Neural cell (in vitro differentiated cells): ENCODE measurements around the gene FBRSL1. TPM values are rescaled to one million over a fixed set of nuclear protein-coding genes. Genes with fewer than 3 reads are reported as not detected.

Experiments
- H2AFZ ChIP-seq: fragments of 200-600, 300-800 bp; sonication (generic), shearing (Covaris generic); 2 replicates; pipeline ENCODE4 v1.6.0; 2014; ENCODE audit warnings: low read depth, mild to moderate bottlenecking, antibody characterized with exemption, low read length, moderate library complexity
- H3F3A ChIP-seq: fragments of 200-600 bp; shearing (Covaris generic); 2 replicates; pipeline ENCODE4 v1.6.1; 2016; ENCODE audit warnings: mild to moderate bottlenecking, moderate library complexity, mixed read lengths, antibody characterized with exemption, low read length; ENCODE audit not compliant: insufficient read depth, poor library complexity, severe bottlenecking
- H3K27ac ChIP-seq: fragments of 200-600, 300-800 bp; sonication (generic), shearing (Covaris generic); 2 replicates; pipeline ENCODE4 v1.5.1; 2014; ENCODE audit warnings: mild to moderate bottlenecking, low read length, moderate library complexity
- H3K27me3 ChIP-seq: fragments of 300-800, 200-600 bp; sonication (generic), shearing (Covaris generic); 2 replicates; pipeline ENCODE4 v1.6.0; 2014; ENCODE audit warnings: mild to moderate bottlenecking, low read depth, low read length, moderate library complexity; ENCODE audit not compliant: insufficient read depth
- H3K36me3 ChIP-seq: fragments of 300-800, 200-600 bp; sonication (generic), shearing (Covaris generic); 2 replicates; pipeline ENCODE4 v1.5.1; 2014; ENCODE audit warnings: mild to moderate bottlenecking, antibody characterized with exemption, low read length, moderate library complexity; ENCODE audit not compliant: insufficient read depth
- H3K4me2 ChIP-seq: fragments of 300-800, 200-600 bp; sonication (generic), shearing (Covaris generic); 2 replicates; pipeline ENCODE4 v1.6.0; 2014; ENCODE audit warnings: mild to moderate bottlenecking, low read length
- H3K4me3 ChIP-seq: fragments of 300-800, 200-600 bp; sonication (generic), shearing (Covaris generic); 2 replicates; pipeline ENCODE4 v1.5.1; 2014; ENCODE audit warnings: mild to moderate bottlenecking, low read length, moderate library complexity
- H3K79me2 ChIP-seq: fragments of 200-600 bp; shearing (Covaris generic); replicated peaks from 2 replicates; pipeline ENCODE4 v1.6.0; 2014; ENCODE audit warnings: mild to moderate bottlenecking, low read length, moderate library complexity; ENCODE audit not compliant: insufficient read depth
- H3K9ac ChIP-seq: fragments of 300-800, 200-600 bp; sonication (generic), shearing (Covaris generic); 2 replicates; pipeline ENCODE4 v1.6.1; 2016; ENCODE audit warnings: mild to moderate bottlenecking, low read length, mixed read lengths
- H3K9me2 ChIP-seq: fragments of 200-600 bp; shearing (Covaris generic); 2 replicates; pipeline ENCODE4 v1.6.1; 2016; ENCODE audit warnings: mild to moderate bottlenecking, low read length, mixed read lengths; ENCODE audit not compliant: insufficient read depth
- H3K9me3 ChIP-seq: fragments of 200-600, 300-800 bp; sonication (generic), shearing (Covaris generic); 2 replicates; pipeline ENCODE4 v1.6.1; 2016; ENCODE audit warnings: mild to moderate bottlenecking, mixed run types, low read length, moderate library complexity, mixed read lengths
- H4K20me1 ChIP-seq: fragments of 200-600 bp; shearing (Covaris generic); 2 replicates; pipeline ENCODE4 v1.6.1; 2016; ENCODE audit warnings: mild to moderate bottlenecking, mixed run types; ENCODE audit not compliant: insufficient read depth
- CTCF ChIP-seq: fragments of 450-650 bp; IDR thresholded peaks from 2 replicates; pipeline ENCODE4 v1.5.1; 2014; ENCODE audit warnings: antibody characterized with exemption, mild to moderate bottlenecking, moderate library complexity; ENCODE audit not compliant: poor library complexity, severe bottlenecking
- EP300 ChIP-seq: fragments of 450-650 bp; conservative IDR thresholded peaks from 2 replicates; pipeline ENCODE4 v1.6.1; 2014; ENCODE audit warnings: antibody characterized with exemption, mild to moderate bottlenecking, moderate library complexity; ENCODE audit not compliant: poor library complexity, severe bottlenecking
- EZH2 ChIP-seq: fragments of 200-600, 300-800 bp; shearing (Covaris generic), sonication (generic); IDR thresholded peaks from 2 replicates; pipeline ENCODE4 v1.6.1; 2014; ENCODE audit warnings: antibody characterized with exemption, low read length, borderline replicate concordance, mild to moderate bottlenecking; ENCODE audit not compliant: insufficient read depth, poor library complexity, severe bottlenecking
- MXI1 ChIP-seq: fragments of 450-650 bp; conservative IDR thresholded peaks from 2 replicates; pipeline ENCODE4 v1.6.1; 2014; ENCODE audit warnings: antibody characterized with exemption, mild to moderate bottlenecking; ENCODE audit not compliant: poor library complexity, severe bottlenecking
- POLR2AphosphoS5 ChIP-seq: IDR thresholded peaks from 2 replicates; pipeline ENCODE4 v1.6.1; 2012
- RAD21 ChIP-seq: fragments of 450-650 bp; conservative IDR thresholded peaks from 2 replicates; pipeline ENCODE4 v1.6.1; 2014; ENCODE audit warnings: antibody characterized with exemption, mild to moderate bottlenecking, moderate library complexity
- REST ChIP-seq: IDR thresholded peaks from 2 replicates; pipeline ENCODE4 v1.6.1; 2012; ENCODE audit warnings: borderline replicate concordance
- SMC3 ChIP-seq: fragments of 450-650 bp; conservative IDR thresholded peaks from 2 replicates; pipeline ENCODE4 v1.6.1; 2014; ENCODE audit warnings: antibody characterized with exemption, mild to moderate bottlenecking, moderate library complexity; ENCODE audit not compliant: poor library complexity
- TAF1 ChIP-seq: IDR thresholded peaks from 2 replicates; pipeline ENCODE4 v1.6.1; 2012; ENCODE audit warnings: low read depth
- polyA plus RNA-seq: library from polyadenylated mRNA; depleted of rRNA; stranded (reverse); fragments of >200 nt; gene quantifications from 2 replicates; pipeline ENCODE4 v1.2.3, GENCODE V29; 2014

The FBRSL1 gene
- polyA plus RNA-seq, 1 donor from 2014 or later = 11.9 TPM

- Histone ChIP-seq H3K9ac (no peak overlapping the region), H3K79me2 (no peaks in the 10 kb centered on the region), H3K4me3 (no peak overlapping the region), H3K27me3 (no peaks in the 10 kb centered on the region), H3K9me2 (no peaks in the 10 kb centered on the region), H4K20me1 (no peaks in the 10 kb centered on the region), H3K36me3 (no peaks in the 10 kb centered on the region), H3F3A (no peaks in the 10 kb centered on the region), H3K27ac (no peak overlapping the region), H3K4me2 (no peak overlapping the region), H3K9me3 (no peaks in the 10 kb centered on the region), H2AFZ (no peak overlapping the region)
- TF ChIP-seq CTCF (no peak), TAF1 (no peak), MXI1 (no peak), EP300 (no peak), POLR2AphosphoS5 (no peak), REST (no peak), EZH2 (no peak), RAD21 (no peak), SMC3 (no peak)
These were observed 35.0 kb upstream of the FBRSL1 start for GRCh38 chr12:132454933-132455418.

- H3K79me2 ChIP-seq = no peaks in the 10 kb centered on the region
- no peak overlapping the region for H3K4me3 ChIP-seq
- H3K27me3 ChIP-seq = no peaks in the 10 kb centered on the region
- no peak overlapping the region for H3K27ac ChIP-seq
- no peaks in the 10 kb centered on the region for H3K9me2 ChIP-seq
- H3K9me3 ChIP-seq = no peaks in the 10 kb centered on the region
- H4K20me1 ChIP-seq = no peaks in the 10 kb centered on the region
- no peaks in the 10 kb centered on the region for H3K36me3 ChIP-seq
- H3F3A ChIP-seq = no peaks in the 10 kb centered on the region
- H3K4me2 ChIP-seq = no peak overlapping the region
- no peak for TF ChIP-seq CTCF
- no peak for TF ChIP-seq EZH2
- TF ChIP-seq RAD21 = no peak
- TF ChIP-seq SMC3 = no peak
- no peak for TF ChIP-seq REST
- no peak for TF ChIP-seq TAF1
- no peak for TF ChIP-seq MXI1
- TF ChIP-seq EP300 = no peak
- TF ChIP-seq POLR2AphosphoS5 = no peak
- H3K9ac ChIP-seq = no peak overlapping the region
- no peak overlapping the region for H2AFZ ChIP-seq
These were observed 34.4 kb upstream of the FBRSL1 start for GRCh38 chr12:132455565-132455964.
